MCF 10A (cell line): Measurements from ENCODE around the gene GTF3C5. TPM values are rescaled to one million over a fixed set of nuclear protein-coding genes. Genes with fewer than 3 reads are reported as not detected.

Experiments
- BruUV-seq: library from RNA; stranded (reverse); fragments of 400-500 nt; replicated peaks from 2 replicates; lab custom pipeline; 2021; lab: Mats Ljungman, UMichigan
- CTCF ChIA-PET: fragments of 300-600 bp; sonication (Branson Sonifier 250); formaldehyde crosslinking; extraction: SDS; loops from one replicate; lab custom pipeline; 2021; ENCODE audit warnings: antibody characterized with exemption, inconsistent platforms; lab: Yijun Ruan, JAX
- POLR2A ChIA-PET: fragments of 300-600, 350-650 bp; sonication (Branson Sonifier 250); formaldehyde crosslinking; extraction: SDS; loops from one replicate; lab custom pipeline; 2020; ENCODE audit warnings: antibody characterized with exemption, inconsistent platforms; lab: Yijun Ruan, JAX
- DNase-seq: peaks from one replicate; pipeline ENCODE4 v3.0.0-alpha.2; 2018; ENCODE audit not compliant: unreplicated experiment
- H3K27ac Mint-ChIP-seq: one replicate; pipeline ENCODE4 v1.8.0; 2022; ENCODE audit warnings: mild to moderate bottlenecking, low read depth, mixed read lengths; ENCODE audit not compliant: unreplicated experiment
- H3K27me3 Mint-ChIP-seq: one replicate; pipeline ENCODE4 v1.8.0; 2022; ENCODE audit warnings: mixed read lengths; ENCODE audit not compliant: insufficient read depth, unreplicated experiment
- H3K36me3 Mint-ChIP-seq: one replicate; pipeline ENCODE4 v1.8.0; 2022; ENCODE audit warnings: mild to moderate bottlenecking, moderate library complexity, mixed read lengths; ENCODE audit not compliant: insufficient read depth, unreplicated experiment
- H3K4me1 Mint-ChIP-seq: one replicate; pipeline ENCODE4 v1.8.0; 2022; ENCODE audit warnings: mixed read lengths; ENCODE audit not compliant: insufficient read depth, unreplicated experiment
- H3K4me3 Mint-ChIP-seq: one replicate; pipeline ENCODE4 v1.8.0; 2022; ENCODE audit warnings: mild to moderate bottlenecking, moderate library complexity, mixed read lengths; ENCODE audit not compliant: unreplicated experiment
- H3K9me3 Mint-ChIP-seq: one replicate; pipeline ENCODE4 v1.8.0; 2022; ENCODE audit warnings: mixed read lengths; ENCODE audit not compliant: unreplicated experiment
- CTCF ChIP-seq: fragments of 200-600 bp; IDR thresholded peaks from one replicate; pipeline ENCODE4 v1.8.0; 2022; ENCODE audit warnings: antibody characterized with exemption, mild to moderate bottlenecking; ENCODE audit not compliant: unreplicated experiment
- intact Hi-C: fragments of 100-400 bp; cut with micrococcal nuclease; formaldehyde crosslinking; loops from 2 replicates; pipeline ENCODE4 v1.14.1; 2022
- total RNA-seq: library from RNA; stranded (reverse); gene quantifications from 2 replicates; pipeline ENCODE4 v1.2.3, GENCODE V29; 2022

The GTF3C5 gene
- total RNA-seq, 1 experiment from 2014 or later: 55.4 TPM

GRCh38 chr9:133044125-133044524 lies 13.3 kb downstream of the GTF3C5 start:
- no peak overlapping the region for H3K27ac Mint-ChIP-seq
- no peak for TF ChIP-seq CTCF
- H3K4me3 Mint-ChIP-seq: no peak overlapping the region
- DNase-seq: no peak
- no peaks in the 10 kb centered on the region for H3K27me3 Mint-ChIP-seq
- BruUV-seq: no TSS peak
- ChIA-PET POLR2A (interaction anchor here (1.5 kb wide), 1 partner anchor 14 kb away, joined by 3 read pairs; the partner anchor contains the start of gene GTF3C5), CTCF (interaction anchor here (0.9 kb wide), 1 partner anchor 103 kb away, joined by 3 read pairs; no protein-coding TSS in a partner anchor)
- H3K9me3 Mint-ChIP-seq: no peaks in the 10 kb centered on the region
- intact Hi-C loops: no loop called here
- peaks cover 42% of the 10 kb centered on the region for H3K36me3 Mint-ChIP-seq
- H3K4me1 Mint-ChIP-seq: no peaks in the 10 kb centered on the region

- no peak overlapping the region for H3K4me3 Mint-ChIP-seq
- CTCF ChIA-PET: interaction anchor here (0.6 kb wide), 2 partner anchors 188 to 1695 kb away, joined by 3 to 4 read pairs; no protein-coding TSS in a partner anchor
- TF ChIP-seq CTCF: no peak
- no peak overlapping the region for H3K27ac Mint-ChIP-seq
- H3K4me1 Mint-ChIP-seq: no peaks in the 10 kb centered on the region
- no peaks in the 10 kb centered on the region for H3K9me3 Mint-ChIP-seq
- intact Hi-C loops: no loop called here
- POLR2A ChIA-PET: interaction anchor here (1.5 kb wide), 1 partner anchor 14 kb away, joined by 3 read pairs; the partner anchor contains the start of gene GTF3C5
- H3K27me3 Mint-ChIP-seq: no peaks in the 10 kb centered on the region
- peaks cover 47% of the 10 kb centered on the region for H3K36me3 Mint-ChIP-seq
- no TSS peak for BruUV-seq
- no peak for DNase-seq
These were observed 13.9 kb downstream of the GTF3C5 start for GRCh38 chr9:133044661-133045060.

- no peaks in the 10 kb centered on the region for H3K4me1 Mint-ChIP-seq
- no peak for DNase-seq
- BruUV-seq: no TSS peak
- no peak for TF ChIP-seq CTCF
- no peaks in the 10 kb centered on the region for H3K9me3 Mint-ChIP-seq
- H3K4me3 Mint-ChIP-seq: no peak overlapping the region
- no peak overlapping the region for H3K27ac Mint-ChIP-seq
- ChIA-PET CTCF (interaction anchor here (0.6 to 1.4 kb wide), 4 partner anchors 12 to 1696 kb away, joined by 3 to 7 read pairs (median 4); no protein-coding TSS in a partner anchor), POLR2A (no interaction called here)
- intact Hi-C loops: no loop called here
- no peaks in the 10 kb centered on the region for H3K27me3 Mint-ChIP-seq
- H3K36me3 Mint-ChIP-seq: peaks cover 49% of the 10 kb centered on the region
These were observed 14.3 kb downstream of the GTF3C5 start for GRCh38 chr9:133045132-133045531.

- no TSS peak for BruUV-seq
- Mint-ChIP-seq H3K27me3 (no peaks in the 10 kb centered on the region), H3K27ac (no peak overlapping the region), H3K9me3 (no peaks in the 10 kb centered on the region), H3K36me3 (peaks cover 51% of the 10 kb centered on the region), H3K4me1 (no peaks in the 10 kb centered on the region), H3K4me3 (no peak overlapping the region)
- DNase-seq: no peak
- CTCF ChIA-PET: interaction anchor here (1.3 to 1.4 kb wide), 2 partner anchors 98 to 100 kb away, joined by 4 to 7 read pairs; no protein-coding TSS in a partner anchor
- intact Hi-C loops: no loop called here
- POLR2A ChIA-PET: interaction anchor here (1.6 kb wide), 1 partner anchor 15 kb away, joined by 7 read pairs; the partner anchor contains the start of gene GTF3C5
- no peak for TF ChIP-seq CTCF
These were observed 15.6 kb downstream of the GTF3C5 start for GRCh38 chr9:133046196-133046899.
